AG20443 (cell line): ENCODE data around the gene NME2.
"Not testable (repeated sequence)": the region's sequence is repeated elsewhere in the genome, so short reads cannot be mapped to it uniquely, and the experiment has no call there.

Experiments
- DNase-seq: peaks from one replicate; pipeline ENCODE4 v3.0.0; 2012; ENCODE audit warnings: low spot score, mixed read lengths

Gene NME2

GRCh38 chr17:51153210-51154072 is 12.8 kb upstream of the NME2 start, which contains the start of gene NME1:
TSS of gene NME1 (plus strand) at chr17:51153559. CDS start at chr17:51155655, 2,096 bp downstream.
- DNase-seq: peak; percentile 96

DNA sequence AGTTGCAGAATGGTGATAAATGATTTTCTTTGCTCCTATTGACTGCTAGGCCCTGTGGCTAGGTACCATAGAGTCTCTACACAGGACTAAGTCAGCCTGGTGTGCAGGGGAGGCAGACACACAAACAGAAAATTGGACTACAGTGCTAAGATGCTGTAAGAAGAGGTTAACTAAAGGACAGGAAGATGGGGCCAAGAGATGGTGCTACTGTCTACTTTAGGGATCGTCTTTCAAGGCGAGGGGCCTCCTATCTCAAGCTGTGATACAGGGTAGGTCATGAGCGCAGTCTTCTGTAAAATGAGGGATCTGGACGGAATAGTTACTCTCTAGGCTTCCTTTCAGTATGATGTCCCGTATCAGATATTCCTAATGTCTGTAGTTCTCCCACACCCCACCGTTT is 12.0 kb upstream of the NME2 start:
- DNase-seq: peak; percentile 14

DNA sequence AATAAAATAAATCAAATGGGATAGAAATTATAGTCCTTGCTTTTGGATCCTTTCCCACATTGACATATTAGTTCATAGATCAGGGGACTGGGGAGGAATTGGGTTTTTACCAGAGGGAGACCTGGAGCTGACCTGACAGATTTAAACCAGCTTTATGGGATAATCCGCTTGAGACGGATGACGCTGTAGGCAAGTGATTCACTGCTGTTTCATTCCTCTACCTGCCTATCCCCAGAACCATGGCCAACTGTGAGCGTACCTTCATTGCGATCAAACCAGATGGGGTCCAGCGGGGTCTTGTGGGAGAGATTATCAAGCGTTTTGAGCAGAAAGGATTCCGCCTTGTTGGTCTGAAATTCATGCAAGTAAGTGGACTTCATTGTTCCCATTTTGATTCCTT is 10.8 kb upstream of the NME2 start:
- no peak for DNase-seq

GRCh38 chr17:51159604-51160003 is 6.6 kb upstream of the NME2 start:
- DNase-seq: no peak

GRCh38 chr17:51161541-51161940 is 4.7 kb upstream of the NME2 start:
- DNase-seq: no peak

DNA sequence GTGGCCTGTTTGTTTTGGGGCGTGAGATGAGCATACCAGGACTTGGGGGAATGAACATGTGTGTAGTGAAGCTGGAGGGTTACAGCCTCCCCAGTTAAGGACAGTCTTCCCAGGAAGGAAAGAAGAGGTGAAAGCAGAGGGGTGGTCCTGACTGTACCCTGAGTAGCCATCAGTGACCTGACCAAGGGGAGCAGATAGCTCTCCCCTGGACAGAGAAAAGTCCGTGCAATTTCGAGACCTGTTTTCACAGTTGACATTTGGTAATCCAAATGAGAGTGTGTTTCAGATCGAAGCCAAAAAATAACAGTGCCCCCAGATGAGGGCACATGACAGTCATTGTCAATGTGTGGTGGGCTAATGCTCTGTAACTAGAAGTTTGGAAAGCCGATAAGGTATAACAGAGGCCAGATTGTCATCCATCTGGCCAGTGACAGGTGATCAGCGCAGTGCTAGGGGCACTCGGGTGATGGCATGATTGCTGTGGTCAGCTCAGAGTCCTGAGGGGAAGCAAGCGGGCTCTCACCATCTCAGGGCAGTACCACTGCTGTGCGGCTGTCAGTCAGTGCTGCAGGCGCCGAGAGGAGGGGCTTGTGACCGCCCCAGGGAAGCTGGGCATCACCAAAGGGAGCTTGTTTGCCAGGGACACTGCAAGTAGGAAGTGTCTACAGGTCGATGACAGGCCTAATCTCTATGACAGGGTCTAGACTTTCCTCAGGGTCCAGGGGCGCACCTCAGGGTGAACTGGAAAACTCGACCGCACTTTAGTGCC is 1.1 kb upstream of the NME2 start:
- no peak for DNase-seq

DNA sequence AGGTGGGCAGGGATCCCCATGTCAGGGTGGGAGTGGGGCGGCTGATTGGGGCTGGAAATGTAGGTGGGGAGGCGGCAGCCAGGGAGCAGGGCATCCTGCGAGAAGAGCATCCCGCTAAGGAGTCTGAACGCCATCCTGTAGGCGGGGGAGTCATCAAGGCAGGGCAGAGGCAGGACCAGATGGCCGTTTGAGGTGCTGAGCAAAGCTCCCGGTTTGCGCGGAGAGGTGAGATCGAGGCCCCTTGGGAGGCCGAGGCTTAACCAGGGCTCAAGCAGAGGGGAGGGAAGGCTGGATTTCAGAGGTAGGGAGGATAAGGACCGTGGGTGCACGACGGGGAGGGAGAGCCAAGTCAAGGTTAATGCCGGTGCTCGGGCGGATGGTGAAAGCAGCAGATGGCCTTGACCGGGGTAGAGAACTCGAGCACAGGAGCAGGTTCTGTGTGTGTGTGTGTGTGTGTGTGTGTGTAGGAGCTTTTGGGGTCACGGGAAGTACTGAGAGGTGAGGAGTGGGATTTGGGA is 472 bp upstream of the NME2 start:
- peak; percentile 41 for DNase-seq

DNA sequence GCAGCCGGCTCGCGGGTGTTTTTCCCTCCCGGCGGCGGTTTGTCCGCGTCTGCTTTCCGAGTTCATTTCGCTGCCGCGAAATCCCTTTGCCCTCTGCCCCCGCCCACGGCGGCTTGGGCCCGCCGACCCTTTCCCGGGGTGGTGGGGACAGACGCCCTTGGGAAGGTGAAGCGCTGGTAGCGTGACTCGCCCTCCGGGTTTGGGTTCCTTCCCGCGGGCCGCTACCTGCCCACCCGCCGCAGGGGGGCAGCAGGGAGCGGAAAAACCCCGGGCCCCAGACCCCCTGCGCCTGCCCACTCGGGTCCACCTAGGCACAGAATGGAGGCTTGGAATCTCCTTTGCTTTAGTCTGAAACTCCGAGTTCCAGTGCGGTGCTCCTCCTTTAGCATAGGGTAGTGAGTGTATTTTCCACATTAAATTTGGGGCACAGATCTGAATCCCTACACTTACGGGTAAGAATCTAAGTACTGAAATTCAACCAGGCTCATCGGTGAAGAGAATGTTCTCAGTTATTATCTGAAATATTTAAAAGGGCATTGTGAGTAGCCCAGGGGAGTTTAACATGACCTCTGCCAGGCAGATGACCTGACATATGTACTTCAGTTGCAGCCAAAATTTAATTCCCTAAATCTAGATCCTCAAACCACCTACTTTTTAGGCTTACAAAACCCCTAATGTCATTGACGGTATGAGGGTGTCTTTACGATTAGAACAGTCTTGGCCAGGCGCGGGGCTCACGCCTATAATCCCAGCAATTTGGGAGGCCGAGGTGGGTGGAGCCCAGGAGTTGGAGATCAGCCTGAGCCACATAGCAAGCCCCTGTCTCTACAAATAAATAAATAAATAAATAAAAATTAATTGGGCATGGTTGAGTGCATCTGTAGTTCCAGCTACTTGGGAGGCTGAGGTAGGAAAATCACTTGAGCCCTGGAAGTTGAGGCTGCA is 1.0 kb downstream of the NME2 start:
- DNase-seq: peak; percentile 91

GRCh38 chr17:51169340-51169739 is 3.1 kb downstream of the NME2 start:
- no peak for DNase-seq

- no peak for DNase-seq
Measured at GRCh38 chr17:51170736-51171135, 4.5 kb downstream of the NME2 start.

- not testable (repeated sequence) for DNase-seq
Measured at GRCh38 chr17:51172030-51172429, 5.8 kb downstream of the NME2 start.

GRCh38 chr17:51180486-51180885 is 14.3 kb downstream of the NME2 start:
- no peak for DNase-seq

GRCh38 chr17:51184124-51184523 is 17.9 kb downstream of the NME2 start:
- DNase-seq: no peak

DNA sequence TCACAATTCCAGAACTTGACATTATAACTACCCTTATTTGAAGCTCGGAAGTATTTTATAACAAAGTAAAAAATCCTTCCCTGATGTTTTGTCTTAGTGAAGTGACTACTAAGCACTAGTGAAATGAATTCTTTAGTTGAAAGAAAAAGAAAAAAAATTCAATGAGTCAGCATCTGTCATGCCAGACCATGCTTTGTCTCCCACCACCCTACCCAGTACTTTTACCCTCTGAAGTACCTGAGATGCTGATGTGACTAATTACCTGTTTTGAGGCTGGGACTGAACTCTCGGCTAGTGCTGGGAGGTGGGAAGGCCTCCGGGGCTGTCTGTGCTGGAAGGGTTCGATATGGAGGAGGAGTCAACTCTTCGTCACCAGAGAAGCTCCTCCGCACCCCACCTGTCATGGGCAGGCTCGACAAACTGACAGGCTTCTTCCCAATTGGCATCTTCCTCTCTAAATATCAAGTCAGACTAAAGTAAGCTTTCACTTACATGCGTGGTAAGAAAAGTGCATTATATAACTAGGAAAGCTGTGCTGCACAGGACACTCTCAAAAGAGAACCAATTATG is 19.6 kb downstream of the NME2 start:
- no peak for DNase-seq

- no peak for DNase-seq
Measured at GRCh38 chr17:51188271-51188833, 22.1 kb downstream of the NME2 start.

GRCh38 chr17:51189162-51189561 is 23.0 kb downstream of the NME2 start:
- DNase-seq: no peak

DNA sequence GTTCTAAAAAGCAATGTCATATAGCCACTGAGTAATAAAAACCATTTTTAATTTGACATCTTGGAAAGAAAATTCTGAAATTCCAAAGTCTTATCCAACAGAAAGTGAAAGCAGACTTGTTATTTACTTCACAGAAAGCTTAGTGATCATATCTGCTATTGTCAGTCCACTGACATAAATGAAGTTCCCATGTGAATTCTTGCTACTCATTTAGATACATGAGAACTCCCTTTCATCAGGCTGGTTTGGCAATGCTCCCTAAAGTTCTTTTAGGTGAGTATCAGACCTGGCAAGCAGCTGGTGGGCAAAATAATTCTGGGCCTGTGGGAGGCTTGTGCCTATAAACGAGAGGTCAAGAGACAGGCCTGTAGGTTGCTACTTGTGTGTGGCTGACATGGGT is 23.4 kb downstream of the NME2 start:
- DNase-seq: no peak

DNA sequence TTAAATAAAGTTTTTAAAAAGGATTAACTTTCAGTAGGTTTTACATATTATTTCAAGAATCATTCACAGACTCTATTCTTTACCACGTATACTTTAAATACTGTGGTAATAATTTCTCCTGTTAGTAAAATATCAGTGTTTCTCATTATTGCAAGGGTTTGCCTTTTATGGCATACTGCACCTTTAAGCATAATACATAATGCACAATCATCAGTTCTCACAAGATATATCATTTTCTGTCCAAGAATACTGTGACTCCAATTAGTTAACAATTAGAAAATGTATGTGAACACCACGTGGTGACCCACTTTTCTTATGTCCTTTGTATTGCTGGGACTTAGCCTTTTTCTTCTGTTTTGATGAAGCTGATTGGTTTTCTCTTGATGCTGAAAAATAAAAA is 25.7 kb downstream of the NME2 start:
- no peak for DNase-seq

GRCh38 chr17:51197754-51198153 is 31.5 kb downstream of the NME2 start:
- no peak for DNase-seq

- DNase-seq: no peak
Measured at GRCh38 chr17:51200295-51200694, 34.1 kb downstream of the NME2 start.

DNA sequence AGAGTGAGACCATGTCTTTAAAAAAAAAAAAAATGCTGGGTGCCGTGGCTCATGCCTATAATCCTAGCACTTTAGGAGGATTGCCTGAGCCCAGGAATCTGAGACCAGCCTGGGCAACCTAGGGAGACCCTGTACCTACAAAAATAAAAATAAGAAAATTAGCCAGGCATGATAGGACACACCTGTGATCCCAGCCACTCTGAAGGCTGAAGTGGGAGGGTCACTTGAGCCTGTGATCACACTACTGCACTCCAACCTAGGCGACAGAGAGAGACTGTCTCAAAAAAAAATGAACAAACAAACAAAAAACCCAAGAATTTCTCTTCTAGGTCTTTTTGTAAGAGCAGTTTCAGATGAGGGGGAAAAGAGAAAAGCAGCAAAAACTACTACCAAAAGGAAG is 34.6 kb downstream of the NME2 start:
- DNase-seq: no peak
